Epithelial cell of proximal tubule (primary cell): ENCODE results near the gene CCNYL1. TPM values are rescaled to one million over a fixed set of nuclear protein-coding genes. Genes with fewer than 3 reads are reported as not detected.

Experiments
- DNase-seq: peaks from one replicate; pipeline ENCODE4 v3.0.0-alpha.2; 2011; ENCODE audit warnings: low read depth
- H3K4me3 ChIP-seq: 2 replicates; pipeline ENCODE4 v1.5.1; 2011; ENCODE audit warnings: low read depth, mild to moderate bottlenecking, low read length
- total RNA-seq: library from RNA; depleted of rRNA; stranded (reverse); fragments of >200 nt; gene quantifications from 2 replicates; pipeline ENCODE4 v1.2.3, GENCODE V29; 2015
- TF ChIP-seq, protein P1 (sequence below): conservative IDR thresholded peaks from 2 replicates; pipeline ENCODE4 v1.5.1; 2012; ENCODE audit warnings: low read depth, mild to moderate bottlenecking, low read length

The CCNYL1 gene
- total RNA-seq, 1 donor from 2014 or later = 20.5 TPM

DNA sequence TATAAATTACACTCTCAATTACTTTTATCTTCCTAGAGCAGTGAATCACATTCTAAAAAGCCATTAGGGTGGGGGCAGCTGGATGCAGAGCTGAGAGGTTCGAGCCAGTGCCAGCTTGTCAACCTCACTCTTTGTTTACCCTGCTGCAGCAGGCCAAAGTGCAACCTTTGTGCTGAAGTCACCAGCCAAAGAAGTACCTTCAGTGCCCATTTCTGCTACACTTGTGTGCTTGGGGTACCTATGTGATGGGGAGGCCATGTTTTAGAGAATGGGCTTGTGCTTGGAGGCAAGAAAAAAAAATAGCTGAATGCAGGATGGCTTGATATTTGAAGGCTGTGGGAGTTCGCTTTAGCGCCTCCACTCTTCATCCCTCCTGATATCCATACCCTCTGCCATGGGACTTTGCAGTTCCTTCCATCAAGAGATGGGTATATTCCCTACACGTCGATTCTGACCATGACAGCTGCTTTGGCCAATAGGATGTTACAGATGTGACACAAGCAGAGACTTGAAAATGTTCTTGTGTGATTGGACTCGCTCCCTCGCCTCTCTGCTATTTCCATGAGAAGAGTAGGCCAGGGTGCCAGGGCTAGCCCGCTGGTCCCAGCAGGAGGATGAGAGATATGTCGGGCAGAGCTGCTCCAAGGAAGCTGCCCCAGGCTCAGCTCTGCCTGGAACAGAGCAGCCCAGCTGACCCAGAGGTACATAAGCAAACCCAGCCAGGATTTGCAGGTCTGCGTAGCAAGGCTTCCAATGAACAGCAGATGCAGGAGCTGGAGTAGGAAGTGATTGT, 71.0 kb downstream of the CCNYL1 start:
- TF ChIP-seq, protein P1, sequence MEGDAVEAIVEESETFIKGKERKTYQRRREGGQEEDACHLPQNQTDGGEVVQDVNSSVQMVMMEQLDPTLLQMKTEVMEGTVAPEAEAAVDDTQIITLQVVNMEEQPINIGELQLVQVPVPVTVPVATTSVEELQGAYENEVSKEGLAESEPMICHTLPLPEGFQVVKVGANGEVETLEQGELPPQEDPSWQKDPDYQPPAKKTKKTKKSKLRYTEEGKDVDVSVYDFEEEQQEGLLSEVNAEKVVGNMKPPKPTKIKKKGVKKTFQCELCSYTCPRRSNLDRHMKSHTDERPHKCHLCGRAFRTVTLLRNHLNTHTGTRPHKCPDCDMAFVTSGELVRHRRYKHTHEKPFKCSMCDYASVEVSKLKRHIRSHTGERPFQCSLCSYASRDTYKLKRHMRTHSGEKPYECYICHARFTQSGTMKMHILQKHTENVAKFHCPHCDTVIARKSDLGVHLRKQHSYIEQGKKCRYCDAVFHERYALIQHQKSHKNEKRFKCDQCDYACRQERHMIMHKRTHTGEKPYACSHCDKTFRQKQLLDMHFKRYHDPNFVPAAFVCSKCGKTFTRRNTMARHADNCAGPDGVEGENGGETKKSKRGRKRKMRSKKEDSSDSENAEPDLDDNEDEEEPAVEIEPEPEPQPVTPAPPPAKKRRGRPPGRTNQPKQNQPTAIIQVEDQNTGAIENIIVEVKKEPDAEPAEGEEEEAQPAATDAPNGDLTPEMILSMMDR = no peak
- DNase-seq = no peak
- no peak overlapping the region for H3K4me3 ChIP-seq

DNA sequence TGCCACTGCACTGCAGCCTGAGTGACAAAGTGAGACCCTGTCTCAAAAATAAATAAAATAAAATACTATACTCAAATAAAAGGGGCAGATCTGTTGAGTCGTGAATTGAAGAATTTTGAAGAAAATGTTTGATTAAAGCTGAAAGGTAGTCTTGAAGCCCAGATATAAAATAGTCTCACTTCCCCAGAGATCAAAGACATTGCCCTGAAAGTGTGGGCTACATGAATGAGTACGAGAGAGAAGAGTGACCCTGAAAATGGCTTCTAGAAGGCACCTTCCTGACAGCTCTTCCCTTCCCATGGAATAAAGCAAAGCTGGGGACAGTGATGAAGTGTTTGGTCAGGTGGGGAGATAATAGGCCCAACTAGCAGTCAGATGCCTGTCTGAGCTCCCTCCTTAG, 72.1 kb downstream of the CCNYL1 start:
- TF ChIP-seq, protein P1 = no peak
- DNase-seq = no peak

DNA sequence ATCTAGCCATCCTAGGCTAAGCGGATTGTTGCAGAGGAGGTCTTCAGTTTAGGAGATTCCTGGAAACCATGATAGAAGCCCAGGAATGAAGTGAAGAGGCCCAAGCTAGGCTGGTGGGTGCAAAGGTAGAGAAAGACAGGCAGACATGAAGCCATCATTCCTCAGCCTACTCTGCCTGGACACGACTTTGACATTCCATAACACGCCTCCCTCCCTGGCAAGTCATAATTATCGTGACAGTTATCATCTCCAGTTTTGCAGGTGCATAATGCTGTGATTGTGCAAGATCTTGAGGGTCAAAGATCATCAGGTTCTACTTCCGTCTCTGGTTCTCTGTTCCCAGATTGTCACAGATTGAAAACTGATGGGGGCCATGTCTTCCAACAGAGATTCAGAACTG, 73.5 kb downstream of the CCNYL1 start:
- TF ChIP-seq, protein P1 = no peak
- no peak for DNase-seq
- no peak overlapping the region for H3K4me3 ChIP-seq

More for the DNA sequence above, 72.1 kb downstream of the CCNYL1 start:
- no peak overlapping the region for H3K4me3 ChIP-seq

DNA sequence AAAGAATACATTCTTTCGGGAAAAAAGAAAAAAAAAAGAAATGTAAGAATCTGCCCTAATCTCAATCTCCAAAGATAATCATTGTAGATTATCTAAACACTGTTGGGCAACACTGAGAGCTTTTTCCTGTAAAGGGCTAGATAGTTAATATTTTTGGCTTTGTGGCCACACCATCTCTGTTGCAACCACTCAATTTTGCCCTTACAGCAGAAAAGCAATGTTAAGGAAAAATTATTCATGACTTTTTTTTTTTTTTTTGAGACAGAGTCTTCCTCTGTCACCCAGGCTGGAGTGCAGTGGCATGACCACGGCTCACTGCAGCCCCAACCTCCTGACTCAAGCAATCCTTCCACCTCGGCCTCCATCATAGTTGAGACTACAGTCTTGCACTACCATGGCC, 75.6 kb downstream of the CCNYL1 start:
- TF ChIP-seq, protein P1 = no peak
- DNase-seq = no peak
- no peak overlapping the region for H3K4me3 ChIP-seq

DNA sequence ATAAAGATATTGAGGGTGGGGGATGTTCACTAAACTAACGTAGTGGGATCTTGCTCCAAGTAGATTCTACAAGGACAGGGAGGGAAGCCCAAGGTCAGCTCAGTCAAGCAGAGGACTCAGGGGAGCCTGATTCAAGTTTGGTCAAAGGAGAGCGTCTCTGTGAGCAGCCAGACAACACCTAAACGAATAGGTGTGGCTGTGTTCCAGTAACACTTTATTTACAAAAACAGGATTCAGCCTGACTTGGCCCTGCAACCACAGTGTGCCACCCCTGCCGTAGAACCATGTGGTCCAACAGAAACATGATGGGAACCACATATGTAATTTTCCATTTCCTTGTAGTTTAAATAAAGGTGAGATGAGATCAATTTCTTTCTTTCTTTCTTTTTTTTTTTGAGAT, 76.4 kb downstream of the CCNYL1 start:
- no peak overlapping the region for H3K4me3 ChIP-seq
- TF ChIP-seq, protein P1 = no peak
- no peak for DNase-seq

DNA sequence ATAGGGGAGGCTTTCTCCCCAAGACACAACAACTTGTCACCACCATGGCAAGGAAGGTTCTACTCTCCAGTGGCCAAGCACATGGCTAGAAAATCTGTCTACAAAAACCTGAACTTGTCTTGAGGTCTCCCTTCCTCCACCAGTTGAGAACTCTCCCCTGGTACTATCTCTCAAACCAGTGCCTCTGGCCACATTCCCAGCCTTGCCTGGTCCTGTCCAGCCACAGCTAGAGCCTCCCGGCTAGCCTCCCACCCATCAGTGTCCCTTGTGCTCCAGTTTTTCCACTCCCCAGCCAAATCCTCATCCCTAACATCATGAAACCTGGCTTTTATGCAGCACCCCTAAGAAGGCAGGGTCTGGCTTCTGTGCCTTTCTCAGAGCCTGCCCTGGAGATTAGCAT, 79.5 kb downstream of the CCNYL1 start:
- H3K4me3 ChIP-seq = no peak overlapping the region
- no peak for DNase-seq
- TF ChIP-seq, protein P1 = no peak
